ENCODE data around the gene CTPS2.

- TF ChIP-seq, protein P1, sequence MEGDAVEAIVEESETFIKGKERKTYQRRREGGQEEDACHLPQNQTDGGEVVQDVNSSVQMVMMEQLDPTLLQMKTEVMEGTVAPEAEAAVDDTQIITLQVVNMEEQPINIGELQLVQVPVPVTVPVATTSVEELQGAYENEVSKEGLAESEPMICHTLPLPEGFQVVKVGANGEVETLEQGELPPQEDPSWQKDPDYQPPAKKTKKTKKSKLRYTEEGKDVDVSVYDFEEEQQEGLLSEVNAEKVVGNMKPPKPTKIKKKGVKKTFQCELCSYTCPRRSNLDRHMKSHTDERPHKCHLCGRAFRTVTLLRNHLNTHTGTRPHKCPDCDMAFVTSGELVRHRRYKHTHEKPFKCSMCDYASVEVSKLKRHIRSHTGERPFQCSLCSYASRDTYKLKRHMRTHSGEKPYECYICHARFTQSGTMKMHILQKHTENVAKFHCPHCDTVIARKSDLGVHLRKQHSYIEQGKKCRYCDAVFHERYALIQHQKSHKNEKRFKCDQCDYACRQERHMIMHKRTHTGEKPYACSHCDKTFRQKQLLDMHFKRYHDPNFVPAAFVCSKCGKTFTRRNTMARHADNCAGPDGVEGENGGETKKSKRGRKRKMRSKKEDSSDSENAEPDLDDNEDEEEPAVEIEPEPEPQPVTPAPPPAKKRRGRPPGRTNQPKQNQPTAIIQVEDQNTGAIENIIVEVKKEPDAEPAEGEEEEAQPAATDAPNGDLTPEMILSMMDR (IDR thresholded peaks at IDR 0.05 in 2 of 3, conservative IDR thresholded peaks at IDR 0.05 in 1 of 3; ENCODE audit: borderline replicate concordance in 1 of 3, insufficient read depth in 1 of 3, low read depth in 2 of 3, low read length in 2 of 3), result no peak
- TF ChIP-seq REST (IDR thresholded peaks at IDR 0.05; ENCODE audit: low read depth), result no peak
- TF ChIP-seq SIN3A (IDR thresholded peaks at IDR 0.05; ENCODE audit: low read depth), result no peak
- TF ChIP-seq POLR2A (IDR thresholded peaks at IDR 0.05; ENCODE audit: borderline replicate concordance, extremely low read depth, insufficient read depth, insufficient read length), result no peak
- TF ChIP-seq SP1 (IDR thresholded peaks at IDR 0.05; ENCODE audit: low read depth), result no peak
Measured at GRCh38 chrX:16612257-16612897, 100.1 kb downstream of the CTPS2 start.

Data from HCT116 (cell line).